GM20000 (cell line): ENCODE results near the gene NR2C2AP.

Experiments used
- DNase-seq: peaks from one replicate; pipeline ENCODE4 v3.0.0; 2012; ENCODE audit warnings: low spot score
- CTCF ChIP-seq: IDR thresholded peaks from 2 replicates; pipeline ENCODE4 v1.5.1; 2012; ENCODE audit warnings: mild to moderate bottlenecking, control low read depth; ENCODE audit errors: extremely low read depth, missing control alignments

NR2C2AP gene

GRCh38 chr19:19203012-19203856 lies at the start of gene NR2C2AP:
Gene NR2C2AP (minus strand): TSS chr19:19203414. CDS start chr19:19203060, 354 bp downstream.
- TF ChIP-seq CTCF, result no peak

GRCh38 chr19:19250196-19250801 lies 47.1 kb upstream of the NR2C2AP start:
- no peak for TF ChIP-seq CTCF
- no peak for DNase-seq

More at GRCh38 chr19:19203012-19203856, at the start of gene NR2C2AP:
- DNase-seq, result peak; percentile 98

GRCh38 chr19:19240476-19240875 lies 37.3 kb upstream of the NR2C2AP start:
- no peak for TF ChIP-seq CTCF

GRCh38 chr19:19239675-19240074 lies 36.5 kb upstream of the NR2C2AP start:
- no peak for DNase-seq
- no peak for TF ChIP-seq CTCF

More at GRCh38 chr19:19240476-19240875, 37.3 kb upstream of the NR2C2AP start:
- DNase-seq, result no peak

- no peak for TF ChIP-seq CTCF
- DNase-seq, result no peak
Observed at GRCh38 chr19:19238126-19238894, 35.1 kb upstream of the NR2C2AP start.

- TF ChIP-seq CTCF, result no peak
- DNase-seq, result no peak
Observed at GRCh38 chr19:19236173-19236572, 33.0 kb upstream of the NR2C2AP start.

GRCh38 chr19:19234220-19234816 lies 31.1 kb upstream of the NR2C2AP start:
- DNase-seq, result no peak
- TF ChIP-seq CTCF, result no peak
